Spleen (tissue), 3 donors: ENCODE data around the gene RNF31.
A peak's percentile ranks its signal among the peaks of the same experiment; 100 is the strongest.

ENCODE experiments used
- POLR2A ChIP-seq, 3 donors: fragments of 450-650 bp; IDR thresholded peaks; one replicate each; pipeline ENCODE4 v1.5.1; 2017; ENCODE audit warnings: antibody characterized with exemption in 3 of 3, mild to moderate bottlenecking in 1 of 3
- POLR2AphosphoS5 ChIP-seq, 3 donors: sonication (generic); formaldehyde crosslinking; IDR thresholded peaks; one replicate each; pipeline ENCODE4 v1.5.1; 2017; ENCODE audit warnings: antibody characterized with exemption in 3 of 3

DNA sequence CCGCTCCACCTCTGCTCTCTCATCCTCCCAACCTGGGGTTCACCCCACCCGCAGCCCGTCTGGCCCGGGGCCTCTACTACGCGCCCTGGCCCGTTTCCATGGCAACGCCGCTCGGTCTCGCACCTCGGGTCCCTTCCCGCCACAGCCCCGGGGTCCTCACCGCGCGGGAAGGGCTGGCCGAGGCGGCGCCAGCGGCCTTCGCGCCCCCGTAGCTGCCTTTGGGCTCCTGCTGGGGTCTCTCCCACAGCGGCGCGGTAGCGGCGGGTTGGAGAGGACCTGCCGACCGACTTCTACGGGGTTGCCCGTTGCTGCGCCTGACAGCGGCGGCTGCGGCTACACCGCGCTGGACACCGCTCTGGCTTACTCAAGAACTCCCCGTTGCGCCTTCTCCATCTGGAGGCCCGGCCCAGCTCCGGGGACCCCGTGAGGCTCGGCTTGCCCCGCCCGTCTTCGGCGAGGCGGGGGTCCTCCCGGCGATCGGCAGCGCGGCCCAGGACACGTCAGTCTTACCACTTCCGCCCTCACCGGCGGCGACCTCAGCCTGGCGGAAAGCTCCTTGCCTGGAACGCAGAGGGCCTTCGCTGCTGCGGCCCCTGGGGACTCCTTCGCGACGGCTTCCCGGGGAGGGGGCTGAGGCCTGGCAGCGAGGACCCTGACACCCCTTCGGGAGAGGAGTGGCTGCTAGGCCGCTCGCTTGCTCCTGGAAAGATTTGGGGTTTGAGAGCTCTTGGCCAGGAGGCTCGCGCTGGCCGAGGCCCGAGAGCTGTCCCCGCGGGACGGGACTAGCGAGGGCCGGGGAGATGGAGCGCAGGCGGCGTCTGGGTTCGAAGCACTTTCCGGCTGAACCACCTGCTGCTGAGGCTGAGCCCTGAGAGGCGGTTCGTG is 48.1 kb downstream of the RNF31 start, which contains the start of gene TM9SF1:
- TF ChIP-seq POLR2A (IDR thresholded peaks at IDR 0.05) (peak in 2 of 3 donors; percentile 29 to 48), POLR2AphosphoS5 (IDR thresholded peaks at IDR 0.05) (peak; percentile 96 to 98 (median 96))
